GM12878 (cell line): ENCODE results near the gene FANCE. TPM values are rescaled to one million over a fixed set of nuclear protein-coding genes. Genes with fewer than 3 reads are reported as not detected.

Experiments
- ATAC-seq: fragments of 200-7000 bp; cut with Tn5 transposase; 3 replicates; pipeline ENCODE4 v1.9.1; 2020; ENCODE audit warnings: mild to moderate bottlenecking, moderate library complexity
- BruUV-seq: library from RNA; stranded (reverse); fragments of 400-500 nt; replicated peaks from 2 replicates; lab custom pipeline; 2021; lab: Mats Ljungman, UMichigan
- CTCF ChIA-PET: fragments of 300-600 bp; sonication (Branson Sonifier 250); formaldehyde crosslinking; extraction: SDS; loops from one replicate; lab custom pipeline; 2021; ENCODE audit warnings: inconsistent platforms; lab: Yijun Ruan, JAX
- POLR2A ChIA-PET: fragments of 350-600 bp; formaldehyde crosslinking; extraction: SDS; loops from one replicate; lab custom pipeline; 2021; ENCODE audit warnings: inconsistent platforms; lab: Charles Lee
- RAD21 ChIA-PET: fragments of 300-600 bp; sonication (Branson Sonifier 250); formaldehyde crosslinking; loops from one replicate; lab custom pipeline; 2023; ENCODE audit warnings: antibody characterized with exemption; ENCODE audit not compliant: unreplicated experiment; lab: Charles Lee
- SMC1A ChIA-PET: fragments of 300-600 bp; sonication (Branson Sonifier 250); formaldehyde crosslinking; loops from one replicate; lab custom pipeline; 2023; ENCODE audit not compliant: unreplicated experiment, uncharacterized antibody; lab: Charles Lee
- DNase-seq: peaks from one replicate; pipeline ENCODE4 v3.0.0-alpha.2; 2011; ENCODE audit warnings: low read depth, low spot score
- FAIRE-seq: peaks from 3 replicates; lab custom pipeline; 2011; peaks lifted over from hg19 to GRCh38; lab: Jason Lieb, UNC
- H2AFZ ChIP-seq: 2 replicates; pipeline ENCODE4 v1.6.0; 2011; ENCODE audit warnings: low read depth, low read length, control low read depth; ENCODE audit not compliant: control insufficient read depth
- H3K27ac ChIP-seq: 2 replicates; pipeline ENCODE4 v1.5.1; 2011; ENCODE audit warnings: control low read depth; ENCODE audit not compliant: control insufficient read depth, insufficient read depth
- H3K27me3 ChIP-seq, 2 experiments: replicated peaks in 1 of 2; 2 replicates each; pipeline versions ENCODE4 v1.6.0 to v1.6.1; 2011; ENCODE audit warnings: low read length in 1 of 2; ENCODE audit not compliant: control insufficient read depth in 2 of 2, insufficient read depth in 2 of 2
- H3K36me3 ChIP-seq, 2 experiments: 2 replicates each; pipeline ENCODE4 v1.5.1; 2011; ENCODE audit warnings: low read length in 1 of 2; ENCODE audit not compliant: control insufficient read depth in 2 of 2, insufficient read depth in 2 of 2
- H3K4me1 ChIP-seq: 2 replicates; pipeline ENCODE4 v1.6.1; 2011; ENCODE audit warnings: mild to moderate bottlenecking, low read length, moderate library complexity, mixed read lengths; ENCODE audit not compliant: control insufficient read depth, insufficient read depth
- H3K4me2 ChIP-seq: 2 replicates; pipeline ENCODE4 v1.6.0; 2011; ENCODE audit warnings: control low read depth; ENCODE audit not compliant: control insufficient read depth, insufficient read depth
- H3K4me3 ChIP-seq: fragments of 200-600 bp; sonication (generic); 2 replicates; pipeline ENCODE4 v1.5.1; 2016
- H3K79me2 ChIP-seq: 2 replicates; pipeline ENCODE4 v1.6.0; 2011; ENCODE audit warnings: low read length; ENCODE audit not compliant: control insufficient read depth, insufficient read depth
- H3K9ac ChIP-seq: 2 replicates; pipeline ENCODE4 v1.8.0; 2011; ENCODE audit warnings: low read length, control low read depth, mixed read lengths; ENCODE audit not compliant: control insufficient read depth, insufficient read depth
- H3K9me3 ChIP-seq: replicated peaks from 3 replicates; pipeline ENCODE4 v1.5.1; 2011; ENCODE audit warnings: mild to moderate bottlenecking, low read length; ENCODE audit not compliant: control insufficient read depth, insufficient read depth
- H4K20me1 ChIP-seq: 2 replicates; pipeline ENCODE4 v1.6.0; 2011; ENCODE audit not compliant: control insufficient read depth, insufficient read depth
- BCL3 ChIP-seq: IDR thresholded peaks from 2 replicates; pipeline ENCODE4 v1.6.1; 2011; ENCODE audit warnings: borderline replicate concordance, low read depth, mild to moderate bottlenecking, moderate library complexity, low read length; ENCODE audit not compliant: insufficient read depth, poor library complexity, severe bottlenecking
- CHD4 ChIP-seq: fragments of 200-600 bp; sonication (generic); IDR thresholded peaks from 2 replicates; pipeline ENCODE4 v1.6.1; 2016; ENCODE audit warnings: mild to moderate bottlenecking
- MAX ChIP-seq: IDR thresholded peaks from 2 replicates; pipeline ENCODE4 v1.6.1; 2012; ENCODE audit warnings: low read depth, low read length, improper control_type of control experiment
- NFYA ChIP-seq: IDR thresholded peaks from 2 replicates; pipeline ENCODE4 v1.6.1; 2011; ENCODE audit warnings: low read depth, mild to moderate bottlenecking, low read length, improper control_type of control experiment, borderline replicate concordance
- PML ChIP-seq: IDR thresholded peaks from 2 replicates; pipeline ENCODE4 v1.6.1; 2012; ENCODE audit warnings: low read length, inconsistent platforms
- ZBTB11 ChIP-seq: fragments of 450-650 bp; formaldehyde crosslinking; IDR thresholded peaks from 2 replicates; pipeline ENCODE4 v1.5.0; 2022; ENCODE audit warnings: mild to moderate bottlenecking, missing genetic modification characterization
- ZBTB40 ChIP-seq: fragments of 450-650 bp; IDR thresholded peaks from 2 replicates; pipeline ENCODE4 v1.6.1; 2016; ENCODE audit warnings: mild to moderate bottlenecking, moderate library complexity, borderline replicate concordance
- WGBS: methylation state at CpG from one replicate; pipeline ENCODE4 v1.1.6; 2016; ENCODE audit warnings: low lambda C conversion rate; ENCODE audit not compliant: insufficient replicate concordance, insufficient coverage; ENCODE audit errors: missing lambda C conversion rate; 5-methylcytosine and 5-hydroxymethylcytosine counted together
- in situ Hi-C: fragments of 300-500 bp; cut with MboI; formaldehyde crosslinking; loops from 9 replicates; pipeline ENCODE4 v1.14.3; 2018; ENCODE audit warnings: mixed read lengths
- intact Hi-C: fragments of 100-400 bp; cut with micrococcal nuclease; formaldehyde crosslinking; loops from one replicate; pipeline ENCODE4 v1.14.2; 2022; ENCODE audit not compliant: unreplicated experiment
- polyA plus RNA-seq, 11 experiments: library from polyadenylated mRNA; depleted of rRNA in 4 of 11; unstranded in 6 of 11; stranded (reverse) in 5 of 11; fragments of >200 nt; fragmentation: Nextera tagmentation in 4 of 11; fragmentation: Illumina TruSeq in 1 of 11; extraction: Ambion mirVana in 4 of 11; extraction: Trizol in 1 of 11; gene quantifications; 1 replicate in 1 of 11; 2 replicates in 10 of 11; pipeline versions ENCODE4 v1.2.1 to v1.2.3, GENCODE V29; 2011 to 2016; ENCODE audit warnings: inconsistent platforms in 2 of 11, missing spikeins in 2 of 11, low read depth in 1 of 11
- total RNA-seq, 4 experiments: library from RNA; depleted of rRNA in 3 of 4; stranded (reverse); fragments of >200 nt in 3 of 4; fragmentation: Illumina TruSeq in 1 of 4; extraction: Trizol in 1 of 4; gene quantifications; 2 replicates each; pipeline versions ENCODE4 v1.2.1 to v1.2.3, GENCODE V29; 2013 to 2021

FANCE gene
- total and polyA plus RNA-seq, 10 of the 15 experiments (the other 5 are each of a cell fraction or from before 2014, with no cell fraction given), result 3.0 to 13.3 (median 8.1) TPM

GRCh38 chr6:35492974-35493284, 40.8 kb downstream of the FANCE start (continued):
- TF ChIP-seq ZBTB40 (no peak), NFYA (no peak), MAX (no peak), PML (no peak), CHD4 (no peak)

GRCh38 chr6:35493307-35493983, 41.3 kb downstream of the FANCE start:
- Histone ChIP-seq H3K27me3 (peaks cover 0 to 9% of the 10 kb centered on the region in 2 experiments), H3K79me2 (no peaks in the 10 kb centered on the region), H3K9ac (no peak overlapping the region), H3K27ac (no peak overlapping the region), H3K4me1 (peaks cover 8% of the 10 kb centered on the region), H4K20me1 (no peaks in the 10 kb centered on the region), H3K9me3 (no peaks in the 10 kb centered on the region), H3K4me3 (no peak overlapping the region), H3K36me3 (no peaks in the 10 kb centered on the region), H2AFZ (no peak overlapping the region), H3K4me2 (no peak overlapping the region)
- ATAC-seq (no peak), DNase-seq (no peak), FAIRE-seq (no peak)
- CTCF ChIA-PET, result no interaction called here
- RAD21 ChIA-PET, result no interaction called here
- 71% methylated on average over 28 of the region's 28 CpGs for WGBS
- TF ChIP-seq BCL3 (peak; percentile 66), ZBTB11 (CRISPR knock-in tag) (no peak)
- BruUV-seq, result no TSS peak
- SMC1A ChIA-PET, result no interaction called here
- intact Hi-C loops (no loop called here), in situ Hi-C loops (no loop called here)
- POLR2A ChIA-PET, result no interaction called here
